NCI-H526 treated with DMSO at 0.1 percent for 48 hours (cell line): ENCODE data around the gene FXR2.

Experiments used
- DNase-seq: peaks from one replicate; lab custom pipeline; 2025; lab: John Stamatoyannopoulos, UW

Gene FXR2

DNA sequence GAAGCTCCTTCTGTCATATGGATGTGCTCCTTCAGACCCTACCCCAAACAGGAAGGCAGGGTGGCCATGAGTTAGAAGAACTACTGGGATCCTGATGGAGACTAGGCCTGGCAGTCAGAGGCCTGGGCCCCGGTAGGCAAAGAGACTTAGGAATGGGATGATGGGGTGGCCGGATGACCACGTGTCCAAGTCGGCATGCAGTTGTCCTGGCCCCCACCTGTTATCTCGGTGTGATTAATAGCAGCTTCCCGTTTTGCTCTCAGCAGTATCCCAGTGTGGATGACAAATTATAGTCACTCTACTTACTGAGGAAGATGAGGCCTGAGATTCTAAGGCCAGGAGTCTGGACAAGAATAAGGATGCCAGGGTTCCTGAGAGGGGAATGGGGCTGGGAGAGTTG lies 64.4 kb downstream of the FXR2 start:
- no peak for DNase-seq

DNA sequence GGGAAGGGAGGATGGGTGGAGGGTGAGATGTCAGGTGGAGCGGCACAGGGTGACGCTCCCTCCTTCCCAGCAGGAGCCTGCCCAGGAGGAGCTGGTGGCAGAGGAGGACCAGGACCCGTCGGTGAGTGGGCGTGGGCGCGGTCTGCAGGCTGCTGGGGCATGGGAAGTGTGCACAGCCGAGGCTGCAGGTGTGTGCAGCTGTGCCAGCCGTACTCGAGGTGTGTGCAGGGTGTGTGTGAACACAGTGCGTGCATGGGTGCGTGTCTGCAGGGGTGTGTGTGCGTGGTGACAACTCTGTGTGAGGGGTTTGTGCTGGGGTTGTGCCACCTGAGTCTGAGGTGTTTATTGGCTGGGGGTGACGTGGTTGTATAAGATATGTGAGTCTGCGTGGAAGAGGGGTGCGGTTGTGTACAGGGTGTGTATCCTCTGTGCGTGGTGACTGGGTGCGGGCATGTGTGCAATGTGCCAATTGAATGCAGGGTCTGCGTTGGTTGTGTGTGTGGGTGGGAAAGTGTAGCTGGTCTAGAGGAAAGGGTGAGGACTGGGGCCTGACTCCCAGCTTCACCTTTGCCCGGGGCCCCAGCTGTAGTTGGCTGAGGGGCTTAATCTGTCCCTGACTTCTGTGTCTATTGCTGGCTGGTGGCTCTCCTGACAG lies 65.2 kb downstream of the FXR2 start:
- DNase-seq, result no peak

GRCh38 chr17:7548585-7549400 lies 65.9 kb downstream of the FXR2 start, which contains the start of gene TNFSF12:
Gene TNFSF12, plus strand, starts transcription at chr17:7549058. Its CDS starts 96 bp downstream, at chr17:7549154.
- no peak for DNase-seq

DNA sequence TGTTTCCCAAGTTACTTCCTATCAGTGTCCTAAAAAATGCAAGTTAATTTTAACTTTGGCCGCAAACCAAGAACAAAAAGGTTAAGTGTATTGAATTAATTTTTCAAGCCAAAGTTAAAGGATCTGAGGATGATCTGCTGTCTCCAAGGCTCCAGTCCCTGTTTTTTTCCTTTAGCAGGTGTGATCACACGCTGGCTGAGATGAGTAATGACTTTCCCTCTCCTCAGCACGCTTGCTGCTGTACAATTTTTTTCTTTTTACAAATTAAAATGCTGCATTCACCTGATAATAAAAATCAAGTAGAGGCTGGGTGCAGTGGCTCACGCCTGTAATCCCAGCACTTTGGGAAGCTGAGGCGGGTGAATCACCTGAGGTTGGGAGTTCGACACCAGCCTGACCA lies 69.8 kb downstream of the FXR2 start:
- DNase-seq, result no peak
